ENCODE measurements around the gene ATP5IF1.

Gene ATP5IF1

GRCh38 chr1:28243685-28244311, 7.9 kb downstream of the ATP5IF1 start:
- Histone ChIP-seq H3K4me1 (ENCODE audit: insufficient read depth, low read length) (peaks cover 29% of the 10 kb centered on the region), H3K4me2 (ENCODE audit: insufficient read depth, low read length) (no peak overlapping the region), H3K36me3 (ENCODE audit: insufficient read depth, low read length) (peaks cover 2% of the 10 kb centered on the region; the same call in 1 of the 2 replicates), H2AFZ (ENCODE audit: low read depth, low read length) (no peak overlapping the region), H3K27ac (ENCODE audit: low read length) (no peak overlapping the region), H3K27me3 (ENCODE audit: insufficient read depth, low read length, poor library complexity) (no peaks in the 10 kb centered on the region), H4K20me1 (ENCODE audit: insufficient read depth, low read length) (no peaks in the 10 kb centered on the region), H3K79me2 (ENCODE audit: insufficient read depth, low read length) (peaks cover 6% of the 10 kb centered on the region), H3K9me3 (ENCODE audit: insufficient read depth, low read length, severe bottlenecking) (no peaks in the 10 kb centered on the region), H3K4me3 (ENCODE audit: low read depth in 1 of 2, low read length in 2 of 2) (no peak overlapping the region), H3K9ac (ENCODE audit: low read depth, low read length) (no peak overlapping the region)
- DNase-seq (no peak), ATAC-seq (ENCODE audit: insufficient read depth, low read depth) (no peak)
- TF ChIP-seq EZH2 (IDR thresholded peaks at IDR 0.05; ENCODE audit: borderline replicate concordance, low read depth, low read length, severe bottlenecking) (no peak), CTCF (IDR thresholded peaks at IDR 0.05; ENCODE audit: borderline replicate concordance, extremely low read depth, low read length, poor library complexity, severe bottlenecking) (no peak)

GRCh38 chr1:28244549-28245251, 8.8 kb downstream of the ATP5IF1 start:
- no peak overlapping the region for H2AFZ ChIP-seq (ENCODE audit: low read depth, low read length)
- H3K36me3 ChIP-seq (ENCODE audit: insufficient read depth, low read length): no peaks in the 10 kb centered on the region
- peaks cover 6% of the 10 kb centered on the region for H3K79me2 ChIP-seq (ENCODE audit: insufficient read depth, low read length)
- ATAC-seq (ENCODE audit: insufficient read depth, low read depth) (no peak), DNase-seq (no peak)
- H3K27me3 ChIP-seq (ENCODE audit: insufficient read depth, low read length, poor library complexity): no peaks in the 10 kb centered on the region
- H3K4me1 ChIP-seq (ENCODE audit: insufficient read depth, low read length): peaks cover 38% of the 10 kb centered on the region
- H3K27ac ChIP-seq (ENCODE audit: low read length): no peak overlapping the region
- H3K9ac ChIP-seq (ENCODE audit: low read depth, low read length): no peak overlapping the region
- no peak overlapping the region for H3K4me2 ChIP-seq (ENCODE audit: insufficient read depth, low read length)
- no peak overlapping the region for H3K4me3 ChIP-seq (ENCODE audit: low read depth in 1 of 2, low read length in 2 of 2)
- no peaks in the 10 kb centered on the region for H3K9me3 ChIP-seq (ENCODE audit: insufficient read depth, low read length, severe bottlenecking)
- no peak for TF ChIP-seq CTCF (IDR thresholded peaks at IDR 0.05; ENCODE audit: borderline replicate concordance, extremely low read depth, low read length, poor library complexity, severe bottlenecking)
- no peak for TF ChIP-seq EZH2 (IDR thresholded peaks at IDR 0.05; ENCODE audit: borderline replicate concordance, low read depth, low read length, severe bottlenecking)
- no peaks in the 10 kb centered on the region for H4K20me1 ChIP-seq (ENCODE audit: insufficient read depth, low read length)

GRCh38 chr1:28246427-28246832, 10.5 kb downstream of the ATP5IF1 start:
- Histone ChIP-seq H3K27ac (ENCODE audit: low read length) (peak overlapping the region; percentile 73), H2AFZ (ENCODE audit: low read depth, low read length) (peak overlapping the region; percentile 62)
- DNase-seq: peak; percentile 32

More at GRCh38 chr1:28246427-28246832, 10.5 kb downstream of the ATP5IF1 start:
- H3K79me2 ChIP-seq (ENCODE audit: insufficient read depth, low read length): peaks cover 6% of the 10 kb centered on the region
- H3K9ac ChIP-seq (ENCODE audit: low read depth, low read length): peak overlapping the region; percentile 59
- peaks cover 43% of the 10 kb centered on the region for H3K4me1 ChIP-seq (ENCODE audit: insufficient read depth, low read length)
- H3K36me3 ChIP-seq (ENCODE audit: insufficient read depth, low read length): no peaks in the 10 kb centered on the region
- H4K20me1 ChIP-seq (ENCODE audit: insufficient read depth, low read length): no peaks in the 10 kb centered on the region
- peak overlapping the region; percentile 46 to 54 for H3K4me3 ChIP-seq (ENCODE audit: low read depth in 1 of 2, low read length in 2 of 2)
- peak overlapping the region; percentile 62 for H3K4me2 ChIP-seq (ENCODE audit: insufficient read depth, low read length)
- TF ChIP-seq CTCF (IDR thresholded peaks at IDR 0.05; ENCODE audit: borderline replicate concordance, extremely low read depth, low read length, poor library complexity, severe bottlenecking): no peak
- ATAC-seq (ENCODE audit: insufficient read depth, low read depth): no peak
- H3K9me3 ChIP-seq (ENCODE audit: insufficient read depth, low read length, severe bottlenecking): no peaks in the 10 kb centered on the region
- no peaks in the 10 kb centered on the region for H3K27me3 ChIP-seq (ENCODE audit: insufficient read depth, low read length, poor library complexity)
